T-helper 2 cell treated with Interferon-gamma antibody and Interleukin-4, amounts not matched to agents 5 μg/mL and 100 μg/mL, for 36 hours (primary cell): Measurements from ENCODE around the gene SPATA25.
A peak's percentile ranks its signal among the peaks of the same experiment; 100 is the strongest.

ENCODE experiments used
- DNase-seq: peaks from one replicate; pipeline ENCODE4 v3.0.0; 2021; ENCODE audit warnings: low spot score
- H3K27ac Mint-ChIP-seq: one replicate; pipeline ENCODE4 v1.8.0; 2021; ENCODE audit warnings: mild to moderate bottlenecking, mixed read lengths
- H3K27me3 Mint-ChIP-seq: one replicate; pipeline ENCODE4 v1.8.0; 2021; ENCODE audit warnings: low read depth, mixed read lengths
- H3K36me3 Mint-ChIP-seq: one replicate; pipeline ENCODE4 v1.8.0; 2021; ENCODE audit warnings: low read depth, mixed read lengths
- H3K4me1 Mint-ChIP-seq: one replicate; pipeline ENCODE4 v1.8.0; 2021; ENCODE audit warnings: low read depth, mixed read lengths
- H3K4me3 Mint-ChIP-seq: one replicate; pipeline ENCODE4 v1.8.0; 2022; ENCODE audit warnings: mild to moderate bottlenecking, moderate library complexity, mixed read lengths
- H3K9me3 Mint-ChIP-seq: one replicate; pipeline ENCODE4 v1.8.0; 2021; ENCODE audit warnings: mixed read lengths

Gene SPATA25

GRCh38 chr20:45892828-45893500 is 5.5 kb upstream of the SPATA25 start:
- Mint-ChIP-seq H3K27ac (peak overlapping the region; percentile 17), H3K4me3 (peak overlapping the region; percentile 92), H3K36me3 (no peaks in the 10 kb centered on the region), H3K9me3 (no peaks in the 10 kb centered on the region), H3K27me3 (no peaks in the 10 kb centered on the region), H3K4me1 (peaks cover 23% of the 10 kb centered on the region)
- DNase-seq: no peak

- H3K4me3 Mint-ChIP-seq: peak overlapping the region; percentile 92
- H3K27me3 Mint-ChIP-seq: no peaks in the 10 kb centered on the region
- H3K36me3 Mint-ChIP-seq: peaks cover 6% of the 10 kb centered on the region
- peak overlapping the region; percentile 80 for H3K27ac Mint-ChIP-seq
- DNase-seq: no peak
- peaks cover 23% of the 10 kb centered on the region for H3K4me1 Mint-ChIP-seq
- H3K9me3 Mint-ChIP-seq: no peaks in the 10 kb centered on the region
Measured at GRCh38 chr20:45892049-45892825, 4.8 kb upstream of the SPATA25 start.

- peak within 1 kb of the TSS; percentile 92 for H3K4me3 Mint-ChIP-seq
- H3K36me3 Mint-ChIP-seq: peaks cover 6% of the 10 kb centered on the region
- H3K9me3 Mint-ChIP-seq: no peaks in the 10 kb centered on the region
Measured at GRCh38 chr20:45890985-45891983, 3.9 kb upstream of the SPATA25 start, which contains the start of the genes CTSA and NEURL2. TSS of gene CTSA (plus strand) at chr20:45891335. CDS start at chr20:45891569, 234 bp downstream. TSS of gene NEURL2 (minus strand) at chr20:45891208. CDS start at chr20:45890991, 217 bp downstream.

GRCh38 chr20:45890077-45890984 is 2.9 kb upstream of the SPATA25 start:
- peak overlapping the region; percentile 92 for H3K4me3 Mint-ChIP-seq
- peaks cover 7% of the 10 kb centered on the region for H3K36me3 Mint-ChIP-seq
- no peaks in the 10 kb centered on the region for H3K27me3 Mint-ChIP-seq
- peak; percentile 40 for DNase-seq
- peak overlapping the region; percentile 52 for H3K27ac Mint-ChIP-seq
- H3K9me3 Mint-ChIP-seq: no peaks in the 10 kb centered on the region
- H3K4me1 Mint-ChIP-seq: peaks cover 27% of the 10 kb centered on the region

More at GRCh38 chr20:45890985-45891983, 3.9 kb upstream of the SPATA25 start, which contains the start of the genes CTSA and NEURL2:
- H3K4me1 Mint-ChIP-seq: peaks cover 24% of the 10 kb centered on the region
- peak; percentile 86 for DNase-seq
- H3K27me3 Mint-ChIP-seq: no peaks in the 10 kb centered on the region
- peak within 1 kb of the TSS; percentile 80 for H3K27ac Mint-ChIP-seq

GRCh38 chr20:45888681-45889080 is 1.3 kb upstream of the SPATA25 start:
- H3K9me3 Mint-ChIP-seq: no peaks in the 10 kb centered on the region
- no peak overlapping the region for H3K4me3 Mint-ChIP-seq
- no peak overlapping the region for H3K27ac Mint-ChIP-seq
- DNase-seq: no peak
- H3K36me3 Mint-ChIP-seq: peaks cover 12% of the 10 kb centered on the region
- no peaks in the 10 kb centered on the region for H3K27me3 Mint-ChIP-seq
- H3K4me1 Mint-ChIP-seq: peaks cover 32% of the 10 kb centered on the region

- no peak overlapping the region for H3K27ac Mint-ChIP-seq
- H3K4me1 Mint-ChIP-seq: peaks cover 38% of the 10 kb centered on the region
- no peaks in the 10 kb centered on the region for H3K9me3 Mint-ChIP-seq
- DNase-seq: no peak
- H3K27me3 Mint-ChIP-seq: no peaks in the 10 kb centered on the region
- H3K4me3 Mint-ChIP-seq: no peak overlapping the region
- peaks cover 27% of the 10 kb centered on the region for H3K36me3 Mint-ChIP-seq
Measured at GRCh38 chr20:45886590-45887345, 654 bp downstream of the SPATA25 start.

- no peaks in the 10 kb centered on the region for H3K9me3 Mint-ChIP-seq
- H3K36me3 Mint-ChIP-seq: peaks cover 34% of the 10 kb centered on the region
- peaks cover 37% of the 10 kb centered on the region for H3K4me1 Mint-ChIP-seq
- no peaks in the 10 kb centered on the region for H3K27me3 Mint-ChIP-seq
- DNase-seq: no peak
- H3K4me3 Mint-ChIP-seq: peak overlapping the region; percentile 64
- H3K27ac Mint-ChIP-seq: no peak overlapping the region
Measured at GRCh38 chr20:45883100-45883469, 4.3 kb downstream of the SPATA25 start.

- Mint-ChIP-seq H3K27me3 (no peaks in the 10 kb centered on the region), H3K9me3 (no peaks in the 10 kb centered on the region), H3K4me3 (peak overlapping the region; percentile 64), H3K36me3 (peaks cover 31% of the 10 kb centered on the region), H3K4me1 (peaks cover 37% of the 10 kb centered on the region), H3K27ac (no peak overlapping the region)
- no peak for DNase-seq
Measured at GRCh38 chr20:45882469-45883099, 4.8 kb downstream of the SPATA25 start.

- DNase-seq: peak; percentile 97
- H3K27ac Mint-ChIP-seq: peak within 1 kb of the TSS; percentile 87
- H3K4me1 Mint-ChIP-seq: peaks cover 34% of the 10 kb centered on the region
- peak within 1 kb of the TSS; percentile 89 for H3K4me3 Mint-ChIP-seq
- no peaks in the 10 kb centered on the region for H3K9me3 Mint-ChIP-seq
- H3K27me3 Mint-ChIP-seq: no peaks in the 10 kb centered on the region
- peaks cover 30% of the 10 kb centered on the region for H3K36me3 Mint-ChIP-seq
Measured at GRCh38 chr20:45880988-45881788, 6.2 kb downstream of the SPATA25 start, which contains the start of gene ZSWIM1. TSS of gene ZSWIM1 (plus strand) at chr20:45881227. CDS start at chr20:45882593, 1,366 bp downstream.

GRCh38 chr20:45878076-45878761 is 9.2 kb downstream of the SPATA25 start:
- H3K36me3 Mint-ChIP-seq: peaks cover 21% of the 10 kb centered on the region
- no peaks in the 10 kb centered on the region for H3K9me3 Mint-ChIP-seq
- no peaks in the 10 kb centered on the region for H3K27me3 Mint-ChIP-seq
- no peak for DNase-seq
- H3K4me1 Mint-ChIP-seq: peaks cover 24% of the 10 kb centered on the region
- H3K4me3 Mint-ChIP-seq: no peak overlapping the region
- H3K27ac Mint-ChIP-seq: no peak overlapping the region

- Mint-ChIP-seq H3K9me3 (no peaks in the 10 kb centered on the region), H3K27me3 (no peaks in the 10 kb centered on the region), H3K4me3 (no peak overlapping the region), H3K36me3 (peaks cover 8% of the 10 kb centered on the region), H3K27ac (no peak overlapping the region), H3K4me1 (peaks cover 5% of the 10 kb centered on the region)
- DNase-seq: no peak
Measured at GRCh38 chr20:45874576-45874975, 12.8 kb downstream of the SPATA25 start.
